SH-SY5Y (cell line): ENCODE data around the gene CERT1.

Experiments used
- GATA2 ChIP-seq: IDR thresholded peaks from 2 replicates; pipeline ENCODE4 v1.6.1; 2011; ENCODE audit warnings: mild to moderate bottlenecking, low read depth, low read length
- GATA3 ChIP-seq: IDR thresholded peaks from 2 replicates; pipeline ENCODE4 v1.6.1; 2011; ENCODE audit warnings: low read depth, mild to moderate bottlenecking, low read length, moderate library complexity

CERT1 gene

GRCh38 chr5:75395277-75395676 is 116.2 kb downstream of the CERT1 start:
- no peak for TF ChIP-seq GATA3
- no peak for TF ChIP-seq GATA2

- TF ChIP-seq GATA3 (no peak), GATA2 (no peak)
Observed at GRCh38 chr5:75389430-75389829, 122.0 kb downstream of the CERT1 start.

GRCh38 chr5:75387806-75388205 is 123.6 kb downstream of the CERT1 start:
- no peak for TF ChIP-seq GATA2
- no peak for TF ChIP-seq GATA3

- TF ChIP-seq GATA3: no peak
- no peak for TF ChIP-seq GATA2
Observed at GRCh38 chr5:75384218-75384617, 127.2 kb downstream of the CERT1 start.

GRCh38 chr5:75381456-75381855 is 130.0 kb downstream of the CERT1 start:
- TF ChIP-seq GATA2 (no peak), GATA3 (no peak)

- TF ChIP-seq GATA3 (no peak), GATA2 (no peak)
Observed at GRCh38 chr5:75380099-75380498, 131.3 kb downstream of the CERT1 start.

- TF ChIP-seq GATA3: no peak
- TF ChIP-seq GATA2: no peak
Observed at GRCh38 chr5:75375414-75375813, 136.0 kb downstream of the CERT1 start.

GRCh38 chr5:75374394-75374814 is 137.0 kb downstream of the CERT1 start:
- TF ChIP-seq GATA2 (no peak), GATA3 (no peak)

GRCh38 chr5:75373862-75374261 is 137.6 kb downstream of the CERT1 start:
- TF ChIP-seq GATA2: no peak
- TF ChIP-seq GATA3: no peak

- TF ChIP-seq GATA2 (no peak), GATA3 (no peak)
Observed at GRCh38 chr5:75368391-75368790, 143.0 kb downstream of the CERT1 start.

- TF ChIP-seq GATA3 (no peak), GATA2 (no peak)
Observed at GRCh38 chr5:75367401-75367800, 144.0 kb downstream of the CERT1 start.

GRCh38 chr5:75366787-75367186 is 144.6 kb downstream of the CERT1 start:
- no peak for TF ChIP-seq GATA2
- TF ChIP-seq GATA3: no peak

- no peak for TF ChIP-seq GATA2
- TF ChIP-seq GATA3: no peak
Observed at GRCh38 chr5:75365740-75366139, 145.7 kb downstream of the CERT1 start.

- no peak for TF ChIP-seq GATA3
- no peak for TF ChIP-seq GATA2
Observed at GRCh38 chr5:75364571-75365280, 146.7 kb downstream of the CERT1 start.

GRCh38 chr5:75363726-75364495 is 147.5 kb downstream of the CERT1 start:
- TF ChIP-seq GATA3 (no peak), GATA2 (no peak)

- TF ChIP-seq GATA2 (no peak), GATA3 (no peak)
Observed at GRCh38 chr5:75363111-75363510, 148.3 kb downstream of the CERT1 start.
